SK-N-SH (cell line): ENCODE data around the gene SIRPB2. TPM values are rescaled to one million over a fixed set of nuclear protein-coding genes. Genes with fewer than 3 reads are reported as not detected.
A peak's percentile ranks its signal among the peaks of the same experiment; 100 is the strongest.

ENCODE experiments used
- CTCF ChIA-PET: fragments of 300-600, 350-600 bp; formaldehyde crosslinking; extraction: SDS; loops from one replicate; lab custom pipeline; 2021; lab: Yijun Ruan, JAX
- POLR2A ChIA-PET: fragments of 350-600 bp; sonication (Branson Sonifier 250); formaldehyde crosslinking; extraction: SDS; loops from one replicate; lab custom pipeline; 2020; ENCODE audit warnings: antibody characterized with exemption, inconsistent platforms; lab: Yijun Ruan, JAX
- DNase-seq: peaks from one replicate; pipeline ENCODE4 v3.0.0; 2012
- H2AFZ ChIP-seq: fragments of 200-600 bp; sonication (generic); 2 replicates; pipeline ENCODE4 v1.8.1; 2016; ENCODE audit warnings: antibody characterized with exemption, mild to moderate bottlenecking, low read depth
- H3F3A ChIP-seq: fragments of 200-600 bp; sonication (generic); replicated peaks from 2 replicates; pipeline ENCODE3; 2016; ENCODE audit warnings: antibody characterized with exemption, mild to moderate bottlenecking; ENCODE audit not compliant: insufficient read depth
- H3K27ac ChIP-seq, 2 experiments: fragments of 200-500 bp in 1 of 2; fragments of 200-600 bp in 1 of 2; sonication (Bioruptor generic) in 1 of 2; sonication (generic), shearing (Covaris generic) in 1 of 2; 2 replicates each; pipeline versions ENCODE4 v1.5.1 to v1.6.1; 2014 to 2016; ENCODE audit warnings: low read depth in 2 of 2, inconsistent platforms in 1 of 2, low read length in 1 of 2, mild to moderate bottlenecking in 1 of 2, mixed read lengths in 1 of 2
- H3K27me3 ChIP-seq: fragments of 200-600 bp; sonication (generic), shearing (Covaris generic); 2 replicates; pipeline ENCODE4 v1.6.1; 2016; ENCODE audit warnings: mixed run types; ENCODE audit not compliant: insufficient read depth
- H3K36me3 ChIP-seq, 2 experiments: fragments of 200-500 bp in 1 of 2; fragments of 200-600 bp in 1 of 2; sonication (Bioruptor generic) in 1 of 2; sonication (generic) in 1 of 2; replicated peaks in 1 of 2; 2 replicates each; pipeline versions ENCODE3 to v1.5.1; 2014 to 2016; ENCODE audit warnings: low read length in 1 of 2, mild to moderate bottlenecking in 1 of 2; ENCODE audit not compliant: insufficient read depth in 2 of 2, control insufficient read depth in 1 of 2
- H3K4me1 ChIP-seq, 2 experiments: fragments of 200-500 bp in 1 of 2; fragments of 200-600 bp in 1 of 2; sonication (Bioruptor generic) in 1 of 2; sonication (generic), shearing (Covaris generic) in 1 of 2; 2 replicates each; pipeline versions ENCODE4 v1.5.1 to v1.6.1; 2014 to 2016; ENCODE audit warnings: low read depth in 1 of 2, low read length in 1 of 2, mixed run types in 1 of 2; ENCODE audit not compliant: insufficient read depth in 2 of 2, control insufficient read depth in 1 of 2
- H3K4me2 ChIP-seq: fragments of 200-600 bp; sonication (generic), shearing (Covaris generic); 2 replicates; pipeline ENCODE4 v1.6.1; 2017; ENCODE audit warnings: mixed run types
- H3K4me3 ChIP-seq, 2 experiments: fragments of 200-500 bp in 1 of 2; fragments of 200-600 bp in 1 of 2; sonication (Bioruptor generic) in 1 of 2; sonication (generic), shearing (Covaris generic) in 1 of 2; 2 replicates each; pipeline versions ENCODE4 v1.5.1 to v1.8.1; 2014 to 2016; ENCODE audit warnings: low read depth in 2 of 2, inconsistent platforms in 1 of 2, low read length in 1 of 2, mild to moderate bottlenecking in 1 of 2, mixed read lengths in 1 of 2, moderate library complexity in 1 of 2
- H3K79me2 ChIP-seq: fragments of 200-600 bp; sonication (generic); 2 replicates; pipeline ENCODE4 v1.8.1; 2017; ENCODE audit warnings: mild to moderate bottlenecking; ENCODE audit not compliant: insufficient read depth
- H3K9ac ChIP-seq: fragments of 200-600 bp; sonication (generic); 2 replicates; pipeline ENCODE4 v1.6.1; 2017; ENCODE audit warnings: mixed run types
- H3K9me2 ChIP-seq: fragments of 200-600 bp; sonication (generic); 2 replicates; pipeline ENCODE4 v1.6.1; 2017; ENCODE audit warnings: mixed run types
- H3K9me3 ChIP-seq: fragments of 200-600 bp; sonication (generic); 2 replicates; pipeline ENCODE4 v1.6.1; 2017; ENCODE audit warnings: mixed run types, mild to moderate bottlenecking, moderate library complexity
- H4K20me1 ChIP-seq: fragments of 200-600 bp; sonication (generic); 2 replicates; pipeline ENCODE4 v1.6.1; 2017; ENCODE audit warnings: mild to moderate bottlenecking, mixed run types; ENCODE audit not compliant: insufficient read depth
- CTCF ChIP-seq: fragments of 200-600 bp; sonication (generic); IDR thresholded peaks from 2 replicates; pipeline ENCODE4 v1.6.1; 2017; ENCODE audit warnings: antibody characterized with exemption, mild to moderate bottlenecking, moderate library complexity
- ELF1 ChIP-seq: IDR thresholded peaks from 2 replicates; pipeline ENCODE4 v1.4.0; 2012
- EZH2phosphoT487 ChIP-seq: fragments of 200-600 bp; sonication (generic); IDR thresholded peaks from 2 replicates; pipeline ENCODE4 v1.6.1; 2017; ENCODE audit warnings: low read depth, mixed run types, mild to moderate bottlenecking, antibody characterized with exemption, moderate library complexity, borderline replicate concordance
- GABPA ChIP-seq: IDR thresholded peaks from 2 replicates; pipeline ENCODE4 v1.4.0; 2012; ENCODE audit warnings: low read depth, mild to moderate bottlenecking
- MAX ChIP-seq: IDR thresholded peaks from 2 replicates; pipeline ENCODE4 v1.4.0; 2012; ENCODE audit warnings: low read depth
- MXI1 ChIP-seq: IDR thresholded peaks from 2 replicates; pipeline ENCODE4 v1.6.1; 2012; ENCODE audit warnings: mild to moderate bottlenecking, low read depth, low read length, improper control_type of control experiment
- RCOR1 ChIP-seq: fragments of 150-350 bp; IDR thresholded peaks from 2 replicates; pipeline ENCODE4 v1.6.1; 2017; ENCODE audit warnings: antibody characterized with exemption, low read length
- SIN3A ChIP-seq: IDR thresholded peaks from 2 replicates; pipeline ENCODE4 v1.6.1; 2012; ENCODE audit warnings: low read depth, mild to moderate bottlenecking, low read length, moderate library complexity, borderline replicate concordance
- SMC3 ChIP-seq: IDR thresholded peaks from 2 replicates; pipeline ENCODE4 v1.6.1; 2012; ENCODE audit warnings: low read depth, low read length, improper control_type of control experiment
- TAF1 ChIP-seq: IDR thresholded peaks from 2 replicates; pipeline ENCODE4 v1.6.1; 2012; ENCODE audit warnings: low read depth, mild to moderate bottlenecking, low read length, moderate library complexity, borderline replicate concordance
- TEAD4 ChIP-seq: IDR thresholded peaks from 2 replicates; pipeline ENCODE4 v1.4.0; 2012; ENCODE audit warnings: mild to moderate bottlenecking, borderline replicate concordance; ENCODE audit not compliant: insufficient read depth
- USF1 ChIP-seq: IDR thresholded peaks from 2 replicates; pipeline ENCODE4 v1.4.0; 2012; ENCODE audit warnings: low read depth, borderline replicate concordance
- ZBTB33 ChIP-seq: IDR thresholded peaks from 2 replicates; pipeline ENCODE4 v1.4.0; 2012; ENCODE audit warnings: low read depth, borderline replicate concordance
- WGBS: methylation state at CpG from one replicate; pipeline ENCODE4 v1.1.6; 2017; ENCODE audit warnings: low lambda C conversion rate; 5-methylcytosine and 5-hydroxymethylcytosine counted together
- polyA plus RNA-seq, 3 experiments: library from polyadenylated mRNA; depleted of rRNA; stranded (reverse); fragments of >200 nt; gene quantifications; 2 replicates each; pipeline ENCODE4 v1.2.3, GENCODE V29; 2012

The SIRPB2 gene
- polyA plus RNA-seq, 1 of the 3 experiments (the other 2 are of a cell fraction), result not detected

GRCh38 chr20:1484438-1485116 lies 6.6 kb downstream of the SIRPB2 start:
- no peaks in the 10 kb centered on the region for H3K79me2 ChIP-seq
- no peaks in the 10 kb centered on the region for H3K9me2 ChIP-seq
- POLR2A ChIA-PET, result no interaction called here
- DNase-seq, result no peak
- H3K27me3 ChIP-seq, result peaks cover 19% of the 10 kb centered on the region; the same call in 1 of the 2 replicates
- no peaks in the 10 kb centered on the region for H4K20me1 ChIP-seq
- no peak overlapping the region for H3K27ac ChIP-seq
- no peaks in the 10 kb centered on the region for H3K36me3 ChIP-seq
- no peaks in the 10 kb centered on the region for H3K9me3 ChIP-seq
- H2AFZ ChIP-seq, result no peak overlapping the region
- WGBS, result 16% methylated on average over 5 of the region's 5 CpGs
- CTCF ChIA-PET, result interaction anchor here (1.6 kb wide), 1 partner anchor 47 kb away, joined by 4 read pairs; no protein-coding TSS in a partner anchor
- H3F3A ChIP-seq, result no peaks in the 10 kb centered on the region
- no peak overlapping the region for H3K9ac ChIP-seq
- TF ChIP-seq EZH2phosphoT487, result no peak
- no peak for TF ChIP-seq GABPA
- no peak for TF ChIP-seq ELF1
- no peak for TF ChIP-seq ZBTB33
- TF ChIP-seq MAX, result no peak
- TF ChIP-seq SIN3A, result no peak
- no peak for TF ChIP-seq RCOR1
- TF ChIP-seq TEAD4, result no peak
- no peak for TF ChIP-seq TAF1
- TF ChIP-seq MXI1, result no peak
- H3K4me3 ChIP-seq, result peak overlapping the region in 1 of 2 experiments; percentile 14; a peak in 1 of 4 replicates
- H3K4me2 ChIP-seq, result 0 out of 2 replicates have a peak overlapping the region, but pooled peaks have one; percentile 7
- no peaks in the 10 kb centered on the region for H3K4me1 ChIP-seq

GRCh38 chr20:1479831-1480595 lies 11.2 kb downstream of the SIRPB2 start:
- no peak overlapping the region for H3K9ac ChIP-seq
- WGBS, result 34% methylated on average over 8 of the region's 9 CpGs
- no peaks in the 10 kb centered on the region for H3K9me2 ChIP-seq
- no peak overlapping the region for H3K4me3 ChIP-seq
- H3F3A ChIP-seq, result no peaks in the 10 kb centered on the region
- H3K4me1 ChIP-seq, result peaks cover 0 to 8% of the 10 kb centered on the region in 2 experiments; a peak in 1 of 4 replicates
- no peak overlapping the region for H3K27ac ChIP-seq
- no peak for DNase-seq
- no peak overlapping the region for H3K4me2 ChIP-seq
- no peaks in the 10 kb centered on the region for H3K79me2 ChIP-seq
- ChIA-PET CTCF (interaction anchor here (2.6 kb wide), 1 partner anchor 13 kb away, joined by 9 read pairs; the partner anchor contains the start of gene NSFL1C), POLR2A (no interaction called here)
- H2AFZ ChIP-seq, result no peak overlapping the region
- no peaks in the 10 kb centered on the region for H3K36me3 ChIP-seq
- H3K9me3 ChIP-seq, result no peaks in the 10 kb centered on the region
- TF ChIP-seq SMC3, result no peak
- TF ChIP-seq MXI1, result no peak
- TF ChIP-seq ZBTB33, result no peak
- no peak for TF ChIP-seq GABPA
- TF ChIP-seq ELF1, result no peak
- no peak for TF ChIP-seq CTCF
- no peak for TF ChIP-seq USF1
- no peak for TF ChIP-seq TEAD4
- H3K27me3 ChIP-seq, result no peaks in the 10 kb centered on the region
- no peaks in the 10 kb centered on the region for H4K20me1 ChIP-seq
